NCI-H1105 (cell line): Measurements from ENCODE around the gene DOCK9.

Source experiments
- DNase-seq: peaks from one replicate; lab custom pipeline; 2025; lab: John Stamatoyannopoulos, UW

The DOCK9 gene

DNA sequence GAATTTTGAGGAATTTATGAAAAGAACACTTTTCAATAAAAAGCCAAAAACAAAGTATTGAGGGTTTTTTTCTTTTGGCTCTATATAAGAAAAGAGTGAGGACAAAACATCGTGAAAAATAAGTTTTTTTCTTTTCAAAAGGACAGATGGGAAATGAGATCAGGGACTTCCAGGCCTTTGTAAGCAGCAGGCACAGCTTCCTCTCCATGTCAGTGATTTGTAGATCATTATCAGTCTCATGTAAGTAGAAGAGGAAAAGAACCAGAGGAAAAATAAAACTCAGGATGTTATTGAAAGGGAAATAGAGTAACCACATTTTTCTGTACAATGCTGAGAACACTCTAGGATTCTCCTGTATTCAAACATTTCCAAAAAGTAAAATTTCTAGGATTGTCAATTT, 29.9 kb downstream of the DOCK9 start:
- no peak for DNase-seq

DNA sequence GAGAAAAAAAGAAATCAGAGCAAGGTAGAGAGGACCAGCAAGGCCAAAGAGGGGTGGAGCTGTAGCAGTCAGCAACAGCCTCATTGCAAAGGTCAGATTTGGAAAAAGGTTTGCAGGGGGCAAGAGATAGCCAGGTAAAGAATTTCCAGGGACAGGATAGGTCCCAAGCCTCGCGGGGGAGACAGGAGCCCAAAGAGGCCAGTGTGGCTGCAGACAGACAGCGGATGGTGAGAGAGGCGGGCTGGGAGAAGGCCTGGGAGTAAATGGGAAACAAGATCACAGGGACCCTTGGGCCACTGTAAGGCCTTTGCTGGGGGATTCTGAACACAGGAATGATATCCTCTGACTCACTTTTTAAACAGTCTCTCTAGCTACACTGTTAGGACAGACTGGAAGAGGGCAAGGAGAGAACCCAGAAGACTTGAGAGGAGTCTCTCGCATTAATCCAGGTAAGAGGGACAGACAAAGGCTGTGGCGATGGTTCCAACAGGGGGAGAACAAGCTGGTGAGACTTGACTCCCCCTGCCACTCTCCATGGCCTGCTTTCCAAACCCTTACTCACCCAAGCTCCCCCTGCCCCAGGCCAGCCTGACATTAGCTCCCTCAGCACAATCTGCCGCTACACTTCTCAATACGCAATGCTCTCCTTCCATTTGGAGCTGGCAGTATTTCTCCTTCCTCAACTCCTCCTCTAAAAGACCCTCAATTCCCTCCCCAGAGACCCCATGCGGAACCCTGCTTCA, 31.8 kb downstream of the DOCK9 start:
- no peak for DNase-seq

DNA sequence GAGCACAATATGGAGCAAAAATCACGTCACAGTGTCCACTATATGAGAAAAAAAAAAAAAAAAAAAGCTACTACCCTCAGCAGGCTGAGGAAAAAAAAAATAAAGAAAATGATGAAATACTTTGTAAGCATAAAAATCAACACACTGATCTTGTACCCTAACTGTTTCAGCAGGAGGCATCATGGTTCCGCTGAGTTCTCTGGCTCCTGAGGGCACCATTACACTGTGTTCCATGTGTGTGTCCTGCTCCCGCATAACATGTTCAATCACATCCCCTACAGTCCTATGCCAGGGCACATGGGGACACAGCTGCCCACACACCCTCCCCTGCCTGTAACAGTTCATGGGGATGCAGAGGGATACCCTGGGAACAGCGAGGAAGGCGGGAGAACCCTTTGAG, 33.5 kb downstream of the DOCK9 start:
- DNase-seq, result no peak

DNA sequence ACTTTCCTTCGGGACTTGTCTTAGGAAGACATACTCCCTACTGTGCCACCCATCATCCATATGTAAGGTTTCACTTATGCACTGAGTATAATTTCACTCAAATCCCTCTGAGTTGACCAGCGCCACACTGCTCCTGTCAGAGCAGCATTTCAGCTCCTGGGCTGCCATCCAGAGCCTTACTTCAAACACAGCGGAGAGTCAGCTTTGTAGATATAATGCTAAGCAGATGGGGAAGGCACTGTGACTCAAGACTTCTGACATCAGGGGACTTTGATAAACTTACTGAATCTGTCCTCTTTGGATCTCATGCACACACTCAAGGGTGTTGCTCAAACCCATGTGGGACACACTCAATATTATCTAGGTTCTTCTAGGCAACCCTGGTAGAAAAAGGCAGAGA, 34.9 kb downstream of the DOCK9 start:
- DNase-seq, result no peak

DNA sequence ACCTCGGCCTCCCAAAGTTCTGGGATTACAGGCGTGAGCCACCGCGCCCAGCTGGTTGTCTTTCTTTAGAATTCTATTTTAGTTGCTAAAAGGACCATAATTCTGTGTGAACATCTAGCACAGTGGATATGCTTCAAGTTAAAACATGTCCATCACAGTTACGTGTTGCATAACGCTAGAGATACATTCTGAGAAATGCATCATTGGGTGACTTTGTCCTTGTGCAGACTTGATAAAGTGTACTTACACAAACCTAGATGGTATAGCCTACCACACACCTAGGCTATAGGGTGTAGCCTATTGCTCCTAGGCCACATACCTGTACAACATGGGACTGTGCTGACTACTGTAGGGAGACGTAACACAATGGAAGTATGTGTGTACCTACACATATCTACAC, 35.4 kb downstream of the DOCK9 start:
- no peak for DNase-seq

DNA sequence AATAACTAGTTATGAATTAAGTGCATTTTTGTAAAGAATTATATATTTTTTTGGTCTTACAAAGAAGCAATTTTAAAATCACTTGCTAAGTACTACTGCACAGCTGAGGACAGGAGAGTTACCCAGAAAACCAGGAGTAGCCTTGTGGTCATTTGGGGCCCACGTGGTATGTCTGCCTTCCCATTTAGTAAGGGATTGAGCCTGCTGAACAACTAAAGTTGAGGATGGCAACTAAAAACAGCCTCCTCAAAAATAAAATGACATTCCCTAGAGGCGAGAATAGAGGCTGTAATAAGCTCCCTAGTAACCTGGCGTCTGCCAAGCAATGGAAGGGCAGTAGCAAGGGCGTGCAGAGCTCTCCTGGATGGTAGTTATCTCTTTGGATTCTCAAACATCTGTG, 36.3 kb downstream of the DOCK9 start:
- no peak for DNase-seq

DNA sequence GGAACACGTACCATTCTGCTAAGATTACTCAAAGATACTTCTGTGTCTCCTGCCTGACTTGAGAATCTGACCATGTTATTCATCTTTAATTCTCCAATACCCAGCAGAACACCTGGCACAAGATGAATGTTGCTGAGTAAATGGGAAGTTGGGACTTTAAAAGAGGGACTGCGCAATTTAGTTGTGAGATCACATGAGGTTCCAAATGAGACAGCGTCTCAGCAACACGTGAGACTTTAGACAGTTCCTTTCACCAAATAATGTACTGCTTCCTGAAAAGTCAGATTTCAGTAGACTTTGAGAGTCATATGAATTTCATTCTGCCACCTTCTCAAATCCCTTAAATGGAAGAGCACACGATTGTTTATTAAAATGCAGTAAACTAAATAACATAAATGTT, 36.7 kb downstream of the DOCK9 start:
- DNase-seq, result no peak

DNA sequence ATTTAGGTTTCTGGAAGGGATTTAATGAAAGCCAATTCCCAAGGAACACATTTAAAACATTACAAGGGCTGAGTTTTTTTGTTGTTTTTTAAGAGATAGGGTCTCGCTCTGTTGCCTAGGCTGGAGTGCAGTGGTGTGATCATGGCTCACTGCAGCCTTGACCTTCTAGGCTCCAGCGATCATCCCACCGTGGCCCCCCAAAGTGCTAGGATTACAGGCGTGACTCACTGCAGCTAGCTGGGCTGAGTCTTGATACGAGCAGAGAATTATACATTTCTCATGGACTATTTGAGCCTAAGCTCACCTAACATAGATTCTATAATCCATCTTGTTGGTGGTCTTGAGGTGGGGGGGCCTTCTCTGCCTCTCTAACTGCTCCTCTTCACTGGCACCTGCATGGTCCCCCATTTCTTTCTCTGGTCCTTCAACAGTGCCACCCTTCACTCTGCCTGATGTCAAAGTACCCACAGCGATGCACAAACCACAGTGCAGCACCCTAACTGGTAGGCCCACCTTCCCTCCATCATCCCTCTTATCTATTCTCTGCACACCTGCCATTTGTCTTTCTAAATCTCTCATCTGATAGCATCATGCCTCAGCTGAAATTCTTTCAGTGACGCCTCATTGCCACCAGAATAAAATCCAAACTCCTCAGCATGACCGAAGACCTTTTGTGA, 37.4 kb downstream of the DOCK9 start:
- DNase-seq, result no peak

DNA sequence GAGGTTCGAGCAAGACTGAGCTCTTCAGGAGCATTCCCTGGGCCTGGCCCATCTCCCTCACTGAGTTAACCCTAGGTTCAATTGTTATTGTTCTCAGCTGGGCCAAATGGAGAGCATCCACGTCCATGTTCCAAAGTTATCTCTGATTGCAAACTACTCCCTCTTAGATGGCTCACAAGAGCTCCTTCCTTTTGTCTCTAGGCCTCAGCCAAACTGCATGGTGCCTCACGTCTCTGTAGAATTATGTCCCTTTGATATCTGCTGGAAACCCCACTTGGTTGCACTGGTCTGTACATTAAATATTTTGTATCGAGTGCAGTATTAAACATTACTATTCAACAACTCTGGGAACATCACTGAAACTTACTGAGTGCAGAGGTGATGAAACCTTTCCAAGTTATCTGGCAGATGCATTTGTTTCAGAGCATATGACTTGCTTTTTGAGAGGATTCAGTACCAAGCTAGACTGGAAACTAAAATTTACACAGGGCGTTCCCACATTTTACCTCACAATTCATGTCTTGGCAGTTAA, 38.1 kb downstream of the DOCK9 start:
- DNase-seq, result no peak

DNA sequence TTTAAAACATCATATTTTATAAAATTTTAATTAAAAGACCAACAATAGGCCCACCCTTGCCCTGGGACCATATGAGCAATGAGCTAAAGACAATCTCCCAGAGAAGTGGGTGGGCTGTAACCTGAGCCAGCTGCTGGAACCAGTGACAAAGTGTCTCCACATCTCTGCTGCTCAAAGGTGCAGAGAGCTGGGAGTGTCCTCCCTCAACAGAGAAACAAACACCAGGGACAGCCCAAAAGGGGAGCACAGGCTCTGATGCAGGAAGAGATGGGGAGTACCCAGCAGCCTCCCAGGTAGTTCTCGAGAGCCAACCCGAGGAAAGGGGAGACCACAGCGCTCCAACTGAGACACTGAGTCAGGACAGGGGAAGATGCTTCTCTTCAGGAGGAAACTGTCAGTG, 39.1 kb downstream of the DOCK9 start:
- no peak for DNase-seq

DNA sequence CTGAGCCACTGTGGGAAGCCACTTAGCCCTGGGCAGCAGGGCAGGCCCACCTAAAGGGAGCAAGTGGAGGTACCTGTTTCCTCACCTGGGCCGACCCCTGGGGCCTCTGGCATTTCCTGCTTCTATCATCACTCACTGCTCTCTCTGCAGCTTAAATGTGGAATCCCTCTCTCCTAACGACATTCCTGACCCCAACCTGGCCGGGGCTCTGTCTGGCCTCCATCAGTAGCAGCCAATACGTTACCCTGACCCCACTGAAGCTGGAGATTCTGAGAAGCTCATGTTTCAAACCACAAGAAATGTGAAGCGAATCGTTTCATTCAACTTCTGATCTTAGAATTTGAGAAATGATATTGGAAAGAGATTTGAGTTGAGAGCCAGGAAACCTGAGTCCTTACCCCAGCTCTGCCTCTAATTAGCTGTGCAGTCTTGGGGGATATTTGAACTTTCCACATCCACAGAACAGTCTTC, 39.9 kb downstream of the DOCK9 start:
- DNase-seq, result no peak

DNA sequence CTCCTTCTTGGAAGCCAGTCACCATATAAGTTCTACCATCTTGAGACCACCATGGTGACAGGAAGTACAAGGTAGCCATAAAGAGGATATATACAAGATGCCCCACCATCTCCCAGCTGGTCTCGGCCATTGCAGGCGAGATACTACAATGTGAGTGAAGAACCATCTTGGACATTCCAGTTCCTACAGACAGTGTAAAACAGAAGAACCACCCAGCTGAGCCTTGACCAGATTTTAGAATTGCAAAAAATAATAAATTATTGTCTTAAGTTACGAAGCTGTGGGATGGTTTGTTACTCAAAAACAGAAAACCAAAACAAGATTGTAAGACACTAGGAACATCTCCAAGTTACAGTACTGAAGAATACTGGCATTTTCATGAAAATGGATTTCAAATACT, 43.6 kb downstream of the DOCK9 start:
- no peak for DNase-seq

DNA sequence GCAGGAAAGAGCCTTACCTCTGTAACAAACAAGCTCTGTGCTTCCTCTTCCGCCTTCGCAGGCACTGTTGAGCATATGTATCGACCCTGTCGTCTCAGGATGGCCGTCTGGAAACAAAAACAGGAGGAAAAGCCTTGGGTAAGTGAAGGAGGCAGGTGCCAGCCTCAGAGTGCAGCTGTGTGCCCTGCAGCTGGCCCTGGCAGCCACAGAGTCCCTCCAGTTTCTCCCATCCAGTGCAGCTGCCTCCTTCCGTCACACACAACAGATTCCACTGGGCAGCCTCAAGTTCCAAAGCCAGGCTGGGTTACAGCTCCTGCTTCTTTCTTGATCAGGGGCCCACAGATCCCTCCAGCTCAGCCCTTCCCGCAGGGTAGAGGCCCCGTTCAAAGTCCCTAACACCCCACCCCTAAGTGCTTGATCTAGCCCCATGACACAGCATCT, 47.7 kb downstream of the DOCK9 start:
- no peak for DNase-seq

DNA sequence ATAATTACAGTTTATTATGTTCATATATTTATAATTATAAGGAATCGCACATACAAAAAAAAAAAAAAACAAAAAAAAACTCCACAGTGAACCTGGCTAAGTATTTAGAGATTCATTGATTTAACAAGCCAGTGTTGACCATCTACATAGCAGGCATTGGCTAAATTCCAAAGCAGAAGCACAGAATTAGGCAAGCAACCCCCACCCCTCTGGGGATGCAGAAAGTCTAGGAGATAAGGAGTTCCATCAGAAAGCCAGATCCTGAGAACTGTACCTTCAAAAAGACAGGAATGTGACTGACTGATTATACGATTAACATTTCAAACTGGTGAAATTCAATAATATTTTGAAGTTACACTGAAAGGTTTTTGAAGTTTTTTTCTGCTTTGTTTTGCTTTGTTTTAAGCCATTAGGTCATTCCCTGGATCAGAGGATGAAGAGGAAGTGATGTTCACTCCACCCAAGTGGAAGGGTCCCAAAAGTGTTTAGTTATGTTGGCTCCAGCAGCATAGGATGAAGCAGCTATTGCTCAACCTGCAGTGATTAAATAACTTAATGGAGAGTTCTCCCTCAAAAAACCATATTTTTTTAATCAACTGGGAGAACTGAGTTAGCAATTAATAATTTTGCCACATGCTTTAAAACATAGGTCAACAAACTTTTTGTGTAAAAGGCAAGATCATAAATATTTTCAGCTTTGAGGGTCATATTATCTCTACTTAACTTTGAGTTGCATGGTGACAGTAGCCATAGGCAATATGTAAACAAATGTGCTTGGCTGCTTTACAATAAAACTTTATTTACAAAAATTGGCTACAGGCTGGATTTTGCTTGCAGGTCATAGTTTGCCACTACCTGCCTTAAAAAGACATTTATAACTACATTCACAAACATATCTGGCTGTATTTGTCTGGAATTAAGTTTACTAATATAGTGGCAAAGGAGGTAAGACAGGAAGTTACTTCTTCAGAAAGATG, 49.6 kb downstream of the DOCK9 start:
- DNase-seq, result no peak

DNA sequence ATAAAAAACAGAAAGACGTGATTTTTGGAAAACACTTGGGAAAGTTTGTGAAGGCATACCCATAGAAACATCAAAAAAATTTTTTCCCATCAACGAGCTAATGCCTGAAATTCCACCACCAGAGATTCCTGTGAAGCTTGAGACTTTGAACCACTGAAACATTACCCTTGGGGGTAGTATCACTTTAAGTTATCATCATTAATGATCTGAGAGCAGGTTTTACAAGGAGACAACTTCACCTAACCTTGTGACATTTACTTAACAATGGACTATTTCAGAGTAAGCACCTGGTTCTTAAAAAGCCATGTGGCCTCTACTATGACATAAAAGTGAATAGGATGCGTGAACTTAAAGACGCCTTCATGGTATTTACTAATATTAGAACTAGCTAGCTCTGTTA, 51.9 kb downstream of the DOCK9 start:
- no peak for DNase-seq

DNA sequence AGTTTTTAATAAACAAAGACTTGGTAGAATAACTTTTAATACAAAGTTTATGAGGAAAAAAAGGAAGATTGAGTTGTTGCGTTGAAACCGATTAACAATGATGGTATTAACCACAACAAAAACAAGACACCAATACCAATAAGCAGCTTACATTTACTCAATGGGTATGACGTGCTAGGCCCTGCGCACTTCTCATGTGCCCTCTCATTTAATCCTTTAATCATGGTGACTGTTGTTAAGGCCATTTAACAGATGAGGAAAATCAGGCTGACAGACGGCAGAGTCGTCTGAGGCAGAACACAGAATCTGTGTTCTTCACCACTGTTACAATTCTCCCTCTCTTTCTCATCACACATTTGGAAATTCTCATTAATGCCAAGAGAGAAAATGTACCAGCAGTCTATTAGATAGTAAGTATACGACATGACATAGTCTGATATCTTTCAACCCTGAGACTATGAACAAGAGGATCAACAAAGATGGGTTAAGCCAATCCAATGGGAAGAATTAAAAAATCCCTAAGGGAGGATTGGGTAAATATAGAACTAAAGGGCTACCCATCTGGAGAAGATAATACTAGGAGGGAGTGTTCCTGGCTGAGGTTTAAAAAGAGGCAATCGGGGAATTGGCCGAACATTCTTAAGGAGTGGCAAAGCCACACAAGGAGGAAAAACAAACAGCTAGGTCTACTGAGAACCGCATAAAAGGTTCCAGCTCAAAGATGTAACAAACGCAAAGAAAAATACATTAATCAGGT, 54.0 kb downstream of the DOCK9 start:
- no peak for DNase-seq

DNA sequence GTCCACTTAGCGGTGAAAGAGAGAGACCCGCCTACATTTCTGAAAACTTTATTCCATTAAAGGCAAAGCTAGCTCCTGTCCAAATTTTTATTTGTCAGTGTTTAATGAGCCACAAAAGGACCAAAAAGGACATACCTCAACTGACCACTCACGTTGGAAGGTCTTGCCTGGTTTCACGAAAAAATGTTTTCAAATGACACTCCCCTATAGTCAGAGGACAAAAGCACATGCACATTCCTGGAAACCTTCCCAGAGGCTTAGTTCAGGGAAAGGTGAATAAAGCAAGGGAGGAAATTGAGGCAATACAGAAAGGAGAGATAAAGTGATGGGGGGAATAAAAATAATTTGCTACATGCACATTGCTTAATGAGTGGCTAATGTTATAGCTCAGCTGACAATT, 55.6 kb downstream of the DOCK9 start:
- no peak for DNase-seq

DNA sequence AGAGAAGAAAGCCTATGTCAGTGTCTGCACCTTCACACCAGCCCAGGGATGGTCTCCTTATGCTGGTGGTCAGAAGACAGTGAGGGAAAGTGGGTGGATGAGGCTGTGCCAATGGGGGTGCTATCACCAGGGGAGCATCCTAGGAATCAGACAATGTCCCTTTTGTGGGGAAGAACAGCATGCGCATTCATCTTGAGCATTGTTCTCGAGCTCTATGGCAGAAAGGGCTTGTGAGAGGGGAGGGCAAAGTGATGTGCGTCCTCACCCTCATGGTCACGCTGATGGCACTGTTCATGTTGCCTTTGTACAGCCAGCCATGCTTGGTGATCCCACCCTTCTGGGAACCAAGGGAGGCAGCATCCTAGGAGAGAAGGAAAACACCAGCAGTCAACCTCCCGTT, 56.1 kb downstream of the DOCK9 start:
- DNase-seq, result no peak

DNA sequence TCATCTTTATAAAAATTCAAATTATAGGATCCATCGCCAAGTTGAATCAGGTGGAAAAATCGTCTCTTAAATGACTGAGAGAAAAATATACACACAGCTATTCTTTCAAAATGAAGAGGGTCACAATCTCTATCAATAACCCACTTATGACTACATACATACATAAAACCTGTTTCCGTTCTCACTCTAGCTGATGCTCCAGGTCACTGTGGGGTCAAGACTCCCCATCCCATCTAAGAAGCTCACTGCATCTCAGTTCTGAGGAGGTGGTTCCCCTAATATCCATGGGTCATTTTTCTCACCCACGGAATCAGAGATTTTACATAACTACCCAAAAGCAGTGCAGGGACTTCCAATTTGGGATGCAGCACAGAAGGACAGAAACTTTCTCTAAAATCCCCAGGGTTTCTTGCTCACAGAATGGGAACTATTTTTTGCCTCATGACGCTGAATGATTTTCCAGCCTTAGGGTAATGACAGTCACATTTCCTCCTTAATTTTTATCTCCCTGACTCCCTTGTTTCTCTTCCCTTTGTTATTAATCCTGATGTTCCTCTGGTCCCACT, 56.8 kb downstream of the DOCK9 start:
- DNase-seq, result no peak

DNA sequence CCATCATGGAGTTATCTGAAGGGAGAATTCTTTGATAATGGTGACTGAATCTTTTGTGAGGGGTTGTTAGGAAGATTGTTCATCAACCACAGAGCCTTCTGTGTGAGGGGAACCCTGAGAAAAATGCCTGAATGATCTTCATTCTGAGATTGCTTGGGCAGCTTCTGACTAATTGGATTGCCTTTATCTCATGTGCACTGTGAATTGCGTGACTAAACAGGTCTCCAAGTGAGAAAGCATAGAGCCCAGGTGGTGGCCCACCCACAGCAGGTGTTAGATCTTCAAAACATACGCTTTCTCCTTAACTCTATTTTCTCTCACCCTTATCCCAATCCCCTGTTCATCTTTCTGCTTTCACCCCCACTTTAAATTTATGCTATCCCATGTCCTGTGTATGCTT, 58.3 kb downstream of the DOCK9 start:
- no peak for DNase-seq

DNA sequence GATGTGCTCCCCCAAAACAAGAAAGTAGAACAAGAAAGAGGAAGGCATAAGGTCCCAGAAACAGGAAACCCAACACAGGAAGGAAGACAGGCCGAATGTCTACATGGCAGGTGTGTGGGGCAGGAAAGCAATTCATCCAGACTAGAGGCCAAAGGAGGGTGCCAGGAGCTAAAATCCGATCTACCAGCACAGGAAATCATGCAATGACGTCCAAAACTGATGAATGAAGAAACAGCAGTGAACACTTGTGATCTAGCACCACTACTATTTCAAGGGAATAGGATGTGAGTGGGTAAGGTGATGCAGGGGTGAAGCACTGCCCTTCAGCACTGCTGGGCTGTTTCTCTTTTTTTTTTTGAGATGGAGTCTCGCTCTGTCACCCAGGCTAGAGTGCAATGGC, 59.1 kb downstream of the DOCK9 start:
- no peak for DNase-seq
